Adrenal gland (tissue), 5 donors: Measurements from ENCODE around the gene GPR35.

Experiments used
- CTCF ChIP-seq, 6 experiments: fragments of 450-650 bp in 4 of 6; fragments of 200-600 bp in 2 of 6; sonication (generic) in 1 of 6; IDR thresholded peaks; 1 replicate in 5 of 6; 2 replicates in 1 of 6; pipeline versions ENCODE4 v1.5.1 to v1.8.0; 2016 to 2021; ENCODE audit warnings: antibody characterized with exemption in 6 of 6, mild to moderate bottlenecking in 2 of 6, moderate library complexity in 1 of 6
- POLR2A ChIP-seq, 2 donors: fragments of 450-650 bp; IDR thresholded peaks; one replicate each; pipeline ENCODE4 v1.6.1; 2017; ENCODE audit warnings: antibody characterized with exemption in 2 of 2, mild to moderate bottlenecking in 2 of 2, moderate library complexity in 1 of 2
- donor health status: DM: no; HTN: no; CAD: no.

GRCh38 chr2:240579771-240580614, 45.3 kb upstream of the GPR35 start:
- TF ChIP-seq CTCF (IDR thresholded peaks at IDR 0.05) (peak in 5 of 6 experiments; percentile 36 to 42 (median 36)), POLR2A (IDR thresholded peaks at IDR 0.05) (peak in 1 of 2 donors; percentile 69)
